Epithelial cell of esophagus (primary cell): Measurements from ENCODE around the gene GP1BB.

Source experiments
- DNase-seq: peaks from one replicate; pipeline ENCODE4 v3.0.0; 2010; ENCODE audit warnings: low read depth
- H3K4me3 ChIP-seq: 2 replicates; pipeline ENCODE4 v1.5.1; 2011; ENCODE audit warnings: mild to moderate bottlenecking, low read length, control low read depth
- TF ChIP-seq, protein P1 (sequence below): IDR thresholded peaks from 2 replicates; pipeline ENCODE4 v1.5.1; 2011; ENCODE audit warnings: low read depth, mild to moderate bottlenecking, low read length, control low read depth, inconsistent platforms; ENCODE audit not compliant: insufficient read depth; ENCODE audit errors: missing control alignments

Gene GP1BB

DNA sequence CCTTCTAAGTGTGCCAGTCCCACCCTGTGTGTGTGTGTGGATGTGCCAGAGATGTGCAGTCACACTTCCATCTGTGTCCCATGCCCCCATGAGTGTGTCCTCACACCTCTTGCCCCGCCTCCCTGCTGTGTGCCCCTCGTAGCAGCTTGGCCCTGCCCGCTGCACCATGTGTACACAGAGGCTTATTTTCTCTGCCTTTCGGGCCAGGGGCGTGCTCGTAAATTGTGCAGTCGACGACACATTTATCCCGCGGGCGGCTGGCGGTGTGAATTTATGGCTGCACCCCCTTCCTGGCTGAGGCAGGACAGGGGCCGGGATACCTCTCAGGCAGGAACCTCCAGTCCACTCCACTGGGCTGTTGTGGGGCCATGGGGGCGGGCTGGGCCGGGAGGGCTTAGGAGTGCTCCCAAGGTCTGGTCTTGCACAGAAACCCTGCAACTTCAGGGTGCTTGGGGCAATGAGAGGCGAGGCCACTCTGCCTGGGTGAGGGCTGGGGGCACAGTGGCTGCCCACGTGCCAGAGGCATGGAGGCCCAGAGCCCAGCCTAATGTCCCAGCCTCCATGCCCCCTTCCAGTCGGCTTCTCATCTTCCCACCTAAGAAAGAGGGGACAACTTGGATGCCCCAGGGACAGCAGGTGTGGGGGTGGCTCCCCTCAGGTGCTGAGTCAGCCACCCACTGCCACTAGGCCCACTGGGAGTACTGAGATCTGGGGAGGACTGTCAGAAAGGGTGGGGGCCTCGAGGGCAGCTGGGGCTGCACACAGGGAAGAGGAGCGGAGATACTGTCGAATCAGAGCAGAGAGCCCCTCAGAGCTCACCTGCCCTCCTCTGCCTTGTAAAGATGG lies 12.5 kb downstream of the GP1BB start:
- DNase-seq = no peak
- TF ChIP-seq, protein P1, sequence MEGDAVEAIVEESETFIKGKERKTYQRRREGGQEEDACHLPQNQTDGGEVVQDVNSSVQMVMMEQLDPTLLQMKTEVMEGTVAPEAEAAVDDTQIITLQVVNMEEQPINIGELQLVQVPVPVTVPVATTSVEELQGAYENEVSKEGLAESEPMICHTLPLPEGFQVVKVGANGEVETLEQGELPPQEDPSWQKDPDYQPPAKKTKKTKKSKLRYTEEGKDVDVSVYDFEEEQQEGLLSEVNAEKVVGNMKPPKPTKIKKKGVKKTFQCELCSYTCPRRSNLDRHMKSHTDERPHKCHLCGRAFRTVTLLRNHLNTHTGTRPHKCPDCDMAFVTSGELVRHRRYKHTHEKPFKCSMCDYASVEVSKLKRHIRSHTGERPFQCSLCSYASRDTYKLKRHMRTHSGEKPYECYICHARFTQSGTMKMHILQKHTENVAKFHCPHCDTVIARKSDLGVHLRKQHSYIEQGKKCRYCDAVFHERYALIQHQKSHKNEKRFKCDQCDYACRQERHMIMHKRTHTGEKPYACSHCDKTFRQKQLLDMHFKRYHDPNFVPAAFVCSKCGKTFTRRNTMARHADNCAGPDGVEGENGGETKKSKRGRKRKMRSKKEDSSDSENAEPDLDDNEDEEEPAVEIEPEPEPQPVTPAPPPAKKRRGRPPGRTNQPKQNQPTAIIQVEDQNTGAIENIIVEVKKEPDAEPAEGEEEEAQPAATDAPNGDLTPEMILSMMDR = no peak
- H3K4me3 ChIP-seq = no peak overlapping the region

DNA sequence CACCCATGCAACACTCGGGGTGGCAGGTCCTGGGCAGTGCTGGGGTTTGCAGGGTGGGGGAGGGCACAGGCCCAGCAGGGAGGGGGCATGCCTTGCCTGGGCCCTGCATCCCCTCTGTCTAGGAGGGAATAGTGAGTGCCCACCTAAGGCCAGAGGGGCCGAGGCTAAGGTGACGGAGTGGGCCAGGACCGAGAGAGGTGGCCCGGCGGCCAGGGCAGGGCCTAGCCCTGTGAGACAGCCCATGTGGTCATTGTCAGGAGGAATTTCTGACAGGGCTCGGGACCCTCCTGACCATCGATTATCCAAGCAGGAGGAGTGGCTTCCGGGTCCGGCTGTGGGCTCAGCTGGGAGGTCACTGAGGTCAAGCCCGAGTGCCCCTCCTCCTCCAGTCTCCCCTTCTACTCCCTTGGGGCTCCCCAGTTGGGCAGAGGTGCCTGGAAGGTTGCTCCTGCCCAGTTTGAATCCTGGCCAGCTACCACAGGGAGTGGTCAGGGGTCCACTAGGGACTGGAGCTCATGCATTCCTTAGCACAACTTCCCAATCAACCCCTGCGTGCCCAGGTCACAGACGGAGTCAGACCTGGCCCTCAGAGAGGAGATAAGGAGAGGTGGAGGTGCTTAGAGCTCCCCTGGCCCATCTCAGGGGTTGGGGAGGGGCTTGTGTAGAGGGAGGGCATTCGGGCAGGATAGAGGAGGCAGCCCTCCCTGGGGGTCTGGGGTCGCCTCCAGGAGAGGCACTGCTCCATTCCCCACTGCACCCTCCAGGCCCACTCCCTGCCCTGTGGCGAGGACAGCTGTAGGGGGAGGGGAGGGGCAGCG lies 14.7 kb downstream of the GP1BB start:
- H3K4me3 ChIP-seq = no peak overlapping the region
- DNase-seq = no peak
- TF ChIP-seq, protein P1 = no peak

DNA sequence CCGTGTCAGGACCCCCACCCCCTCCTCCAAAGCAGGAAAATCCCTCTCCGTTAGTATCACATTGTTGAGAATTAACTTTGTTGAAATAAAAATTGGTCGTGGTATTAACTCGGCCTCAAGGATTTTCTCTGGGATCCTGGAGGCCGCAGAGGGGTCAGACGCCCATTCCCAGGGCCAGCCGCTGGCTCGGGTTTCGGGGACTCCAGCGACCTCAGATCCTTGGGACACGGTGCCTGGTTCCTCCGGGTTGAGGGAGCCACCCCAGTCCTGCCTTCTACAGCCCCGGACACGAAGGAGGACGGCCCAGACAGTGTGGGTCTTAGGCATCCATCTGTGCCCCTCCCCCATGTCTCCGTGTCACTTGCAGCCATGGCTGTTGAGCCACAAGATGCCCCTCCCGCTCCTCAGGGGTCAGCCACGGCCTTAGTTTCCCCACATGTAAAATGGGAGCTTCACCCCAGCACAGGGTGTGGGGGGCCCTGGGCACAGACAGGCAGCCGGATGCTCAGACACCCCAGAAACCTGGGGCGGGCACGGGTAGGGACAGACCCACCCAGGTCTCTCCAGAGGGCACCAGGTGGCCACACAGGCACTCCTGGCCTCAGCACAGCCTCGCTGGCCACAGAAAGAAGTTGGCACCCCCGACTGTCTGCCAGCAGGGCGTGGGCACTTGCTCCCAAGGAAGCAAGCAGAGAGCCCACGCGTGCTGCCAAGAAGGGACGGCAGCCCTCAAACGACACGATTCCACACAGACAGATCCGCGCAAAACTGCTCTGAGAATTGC lies 15.5 kb downstream of the GP1BB start:
- no peak overlapping the region for H3K4me3 ChIP-seq
- DNase-seq = no peak
- TF ChIP-seq, protein P1 = no peak

DNA sequence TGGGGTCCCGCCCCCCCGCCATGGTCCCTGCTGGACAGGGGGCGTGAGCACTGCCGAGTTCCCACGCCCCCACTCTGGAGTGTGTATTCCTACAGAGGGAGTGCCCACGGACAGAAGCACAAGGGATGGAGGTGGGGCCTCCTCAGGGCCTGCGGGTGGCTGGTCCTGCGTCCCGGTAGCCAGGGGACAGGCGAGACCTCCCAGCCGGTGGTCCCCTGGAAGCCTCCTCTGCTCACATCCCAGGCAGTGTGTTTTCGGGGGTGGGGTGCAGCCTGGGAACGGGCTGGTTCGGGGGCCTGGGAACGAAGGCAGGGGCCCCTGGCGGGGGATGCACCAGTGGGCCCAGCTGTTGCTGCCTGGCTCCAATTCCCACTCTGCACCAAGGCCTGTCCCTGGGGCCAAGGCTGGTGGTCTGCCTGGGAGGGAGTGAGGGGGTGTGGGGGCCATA lies 16.1 kb downstream of the GP1BB start:
- no peak overlapping the region for H3K4me3 ChIP-seq
- no peak for DNase-seq
- TF ChIP-seq, protein P1 = no peak

DNA sequence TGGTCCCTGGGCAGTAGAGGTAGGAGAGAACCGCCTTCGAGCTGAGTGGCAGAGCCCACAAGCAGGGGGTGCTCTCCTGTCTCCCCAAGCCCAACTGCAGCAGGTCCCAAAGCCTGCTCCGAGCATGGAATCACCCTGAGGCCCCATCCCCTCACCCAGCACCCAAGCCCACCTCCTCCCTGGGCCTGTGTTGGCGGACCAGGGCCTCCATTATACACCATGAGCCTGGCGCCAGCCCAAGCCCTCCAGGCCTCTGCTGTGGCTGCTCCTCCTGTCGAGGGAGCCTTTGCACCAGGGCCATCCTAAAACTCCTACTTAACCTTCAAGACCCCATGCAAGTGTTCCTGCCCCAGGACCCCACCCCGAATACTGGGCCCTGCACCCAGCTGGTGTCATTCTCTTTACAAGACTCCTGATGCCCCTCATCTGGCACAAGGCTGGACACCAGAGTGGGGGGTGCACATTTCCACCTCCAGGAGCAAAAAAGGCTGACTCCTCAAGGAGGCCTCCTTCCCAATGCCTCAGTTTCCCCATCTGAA lies 16.6 kb downstream of the GP1BB start:
- no peak overlapping the region for H3K4me3 ChIP-seq
- DNase-seq = no peak
- TF ChIP-seq, protein P1 = no peak

DNA sequence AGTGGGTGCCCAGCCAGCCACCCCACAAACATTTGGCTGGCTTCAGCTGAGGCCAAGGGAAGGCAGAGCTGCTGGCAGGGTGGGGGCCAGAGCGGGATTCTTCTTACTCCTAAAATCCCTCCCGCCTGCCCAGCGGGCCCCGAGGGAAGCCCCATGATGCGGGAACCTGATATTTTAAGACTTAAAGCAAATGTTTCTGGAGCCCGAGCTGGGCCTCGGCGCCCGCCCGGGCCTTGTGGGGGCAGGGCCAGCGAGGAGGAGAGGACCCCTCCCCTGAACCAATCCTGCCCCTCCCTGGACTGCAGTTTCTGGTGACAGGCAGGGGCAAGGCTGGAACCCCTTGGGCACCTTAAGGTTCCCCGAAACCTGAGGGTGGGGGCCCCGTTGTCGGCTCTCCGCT lies 17.2 kb downstream of the GP1BB start:
- DNase-seq = no peak

More for the DNA sequence above, 17.2 kb downstream of the GP1BB start:
- no peak overlapping the region for H3K4me3 ChIP-seq
- TF ChIP-seq, protein P1 = no peak
